ENCODE measurements around the gene KRTAP9-2. TPM values are rescaled to one million over a fixed set of nuclear protein-coding genes. Genes with fewer than 3 reads are reported as not detected.
A peak's percentile ranks its signal among the peaks of the same experiment; 100 is the strongest.
"Not testable (repeated sequence)": the region's sequence is repeated elsewhere in the genome, so short reads cannot be mapped to it uniquely, and the experiment has no call there.

The KRTAP9-2 gene, protein sequence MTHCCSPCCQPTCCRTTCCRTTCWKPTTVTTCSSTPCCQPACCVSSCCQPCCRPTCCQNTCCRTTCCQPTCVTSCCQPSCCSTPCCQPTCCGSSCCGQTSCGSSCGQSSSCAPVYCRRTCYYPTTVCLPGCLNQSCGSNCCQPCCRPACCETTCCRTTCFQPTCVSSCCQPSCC
- not detected for total RNA-seq
- long read RNA-seq = 0 reads

DNA sequence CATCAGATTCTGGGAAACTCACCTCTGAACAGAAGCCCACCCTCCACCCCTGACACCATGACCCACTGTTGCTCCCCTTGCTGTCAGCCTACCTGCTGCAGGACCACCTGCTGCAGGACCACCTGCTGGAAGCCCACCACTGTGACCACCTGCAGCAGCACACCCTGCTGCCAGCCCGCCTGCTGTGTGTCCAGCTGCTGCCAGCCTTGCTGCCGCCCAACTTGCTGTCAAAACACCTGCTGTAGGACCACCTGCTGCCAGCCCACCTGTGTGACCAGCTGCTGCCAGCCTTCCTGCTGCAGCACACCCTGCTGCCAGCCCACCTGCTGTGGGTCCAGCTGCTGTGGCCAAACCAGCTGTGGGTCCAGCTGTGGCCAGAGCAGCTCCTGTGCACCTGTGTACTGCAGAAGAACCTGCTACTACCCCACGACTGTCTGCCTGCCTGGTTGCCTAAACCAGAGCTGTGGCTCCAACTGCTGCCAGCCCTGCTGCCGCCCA, at the start of gene KRTAP9-2:
Gene KRTAP9-2 (plus strand): TSS at position 51 of the 498 bp plus-strand sequence. CDS start 7 bp downstream, at position 58.
- intact Hi-C loops (cut with DNase I) = not testable (repeated sequence)

DNA sequence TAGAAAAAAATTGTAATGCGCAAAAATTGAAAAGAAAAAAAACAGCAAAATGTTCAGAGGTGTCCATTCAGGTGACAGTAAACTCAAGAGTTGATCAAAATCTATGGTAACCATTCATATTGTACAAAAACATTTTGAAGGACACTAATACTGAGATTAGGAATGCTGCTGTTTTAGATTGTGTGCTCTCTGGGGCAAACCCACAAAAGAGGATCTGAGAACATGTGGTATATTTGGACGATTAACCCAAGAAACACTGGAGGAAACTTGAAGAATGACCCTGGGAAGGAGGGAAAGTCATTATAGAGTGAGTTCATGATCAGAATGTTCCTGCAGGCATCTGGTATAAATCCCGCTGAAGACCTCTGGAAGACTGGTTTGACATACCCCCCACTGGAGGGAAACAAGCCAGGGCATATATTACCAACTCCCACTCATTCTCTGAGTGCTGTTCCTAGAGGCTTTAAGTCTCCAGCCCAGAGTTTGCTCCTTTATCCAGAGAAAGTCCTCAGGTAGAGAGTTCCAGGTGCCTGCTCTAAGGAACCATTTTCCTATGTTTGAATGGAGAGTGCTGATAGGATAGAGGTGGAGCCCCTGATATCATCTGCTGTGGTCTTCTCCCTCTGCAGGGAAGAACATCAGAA, 49.6 kb upstream of the KRTAP9-2 start:
- ATAC-seq = no peak
- H3K4me3 ChIP-seq = no peak overlapping the region
- TF ChIP-seq, protein P1, sequence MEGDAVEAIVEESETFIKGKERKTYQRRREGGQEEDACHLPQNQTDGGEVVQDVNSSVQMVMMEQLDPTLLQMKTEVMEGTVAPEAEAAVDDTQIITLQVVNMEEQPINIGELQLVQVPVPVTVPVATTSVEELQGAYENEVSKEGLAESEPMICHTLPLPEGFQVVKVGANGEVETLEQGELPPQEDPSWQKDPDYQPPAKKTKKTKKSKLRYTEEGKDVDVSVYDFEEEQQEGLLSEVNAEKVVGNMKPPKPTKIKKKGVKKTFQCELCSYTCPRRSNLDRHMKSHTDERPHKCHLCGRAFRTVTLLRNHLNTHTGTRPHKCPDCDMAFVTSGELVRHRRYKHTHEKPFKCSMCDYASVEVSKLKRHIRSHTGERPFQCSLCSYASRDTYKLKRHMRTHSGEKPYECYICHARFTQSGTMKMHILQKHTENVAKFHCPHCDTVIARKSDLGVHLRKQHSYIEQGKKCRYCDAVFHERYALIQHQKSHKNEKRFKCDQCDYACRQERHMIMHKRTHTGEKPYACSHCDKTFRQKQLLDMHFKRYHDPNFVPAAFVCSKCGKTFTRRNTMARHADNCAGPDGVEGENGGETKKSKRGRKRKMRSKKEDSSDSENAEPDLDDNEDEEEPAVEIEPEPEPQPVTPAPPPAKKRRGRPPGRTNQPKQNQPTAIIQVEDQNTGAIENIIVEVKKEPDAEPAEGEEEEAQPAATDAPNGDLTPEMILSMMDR (IDR thresholded peaks at IDR 0.05) = no peak
- intact Hi-C loops (cut with DNase I) = no loop called here
- H3K36me3 ChIP-seq = no peaks in the 10 kb centered on the region
- H3K9me3 ChIP-seq = no peaks in the 10 kb centered on the region
- DNase-seq = no peak
- no peaks in the 10 kb centered on the region for H3K4me1 ChIP-seq
- H3K27me3 ChIP-seq (ENCODE audit: low read depth) = no peaks in the 10 kb centered on the region
- no peak overlapping the region for H3K27ac ChIP-seq

More for the DNA sequence above, at the start of gene KRTAP9-2:
- H3K4me1 ChIP-seq; H3K9me3 ChIP-seq; H3K27me3 ChIP-seq (ENCODE audit: low read depth); H3K27ac ChIP-seq; DNase-seq; ATAC-seq; H3K36me3 ChIP-seq; H3K4me3 ChIP-seq: not testable (repeated sequence)

DNA sequence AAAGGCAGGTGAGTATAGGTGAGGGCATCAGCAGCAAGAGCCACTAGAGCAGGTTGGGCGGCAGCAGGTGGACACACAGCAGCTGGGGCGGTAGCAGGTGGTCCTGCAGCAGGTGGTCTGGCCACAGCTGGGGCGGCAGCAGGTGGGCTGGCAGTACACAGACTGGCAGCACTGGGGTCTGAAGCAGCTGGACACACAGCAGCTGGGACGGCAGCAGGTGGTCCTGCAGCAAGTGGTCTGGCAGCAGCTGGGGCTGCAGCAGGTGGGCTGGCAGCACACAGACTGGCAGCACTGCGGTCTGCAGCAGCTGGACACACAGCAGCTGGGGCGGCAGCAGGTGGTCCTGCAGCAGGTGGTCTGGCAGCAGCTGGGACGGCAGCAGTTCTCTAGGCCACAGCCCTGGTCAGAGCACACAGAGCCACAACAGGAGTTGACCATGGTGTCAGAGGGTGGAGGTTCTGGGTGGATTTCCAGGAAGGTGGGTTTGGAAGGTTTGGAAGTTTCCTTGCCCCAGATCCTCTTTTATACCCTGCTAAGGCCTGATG, 48.6 kb upstream of the KRTAP9-2 start, which contains the start of gene KRTAP4-2:
Gene KRTAP4-2 (minus strand): TSS at position 495 of the 545 bp plus-strand sequence. CDS start 57 bp downstream, at position 438.
- Histone ChIP-seq H3K27me3 (ENCODE audit: low read depth) (no peaks in the 10 kb centered on the region), H3K27ac (no peak within 1 kb of the TSS), H3K4me1 (no peaks in the 10 kb centered on the region), H3K9me3 (no peaks in the 10 kb centered on the region), H3K4me3 (no peak within 1 kb of the TSS), H3K36me3 (no peaks in the 10 kb centered on the region)
- TF ChIP-seq, protein P1 (IDR thresholded peaks at IDR 0.05) = no peak
- intact Hi-C loops (cut with DNase I) = no loop called here
- peak; percentile 20 for DNase-seq
- no peak for ATAC-seq

DNA sequence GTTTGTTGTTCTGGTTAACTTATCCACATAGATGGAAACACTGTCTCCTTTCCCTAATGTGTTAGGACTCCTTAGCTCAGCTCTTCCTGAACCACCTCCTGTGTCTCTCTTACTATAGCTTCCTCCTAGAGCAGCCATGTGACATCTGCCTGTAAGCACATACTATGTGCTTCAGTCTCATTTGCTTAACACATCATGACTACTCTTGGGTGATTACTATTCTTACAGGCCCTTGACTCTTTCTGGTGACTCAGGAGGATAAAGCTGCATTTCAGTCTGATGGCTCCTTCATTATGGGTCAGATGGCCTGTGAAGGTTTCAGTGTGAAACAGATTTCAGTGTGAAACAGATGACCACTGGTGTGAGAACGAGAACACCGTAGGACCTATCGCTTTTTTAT, 48.1 kb upstream of the KRTAP9-2 start:
- TF ChIP-seq, protein P1 (IDR thresholded peaks at IDR 0.05) = no peak
- no peak for DNase-seq
- Histone ChIP-seq H3K4me1 (no peaks in the 10 kb centered on the region), H3K27me3 (ENCODE audit: low read depth) (no peaks in the 10 kb centered on the region), H3K36me3 (no peaks in the 10 kb centered on the region), H3K27ac (no peak overlapping the region), H3K9me3 (no peaks in the 10 kb centered on the region), H3K4me3 (no peak overlapping the region)
- intact Hi-C loops (cut with DNase I) = no loop called here
- ATAC-seq = no peak

DNA sequence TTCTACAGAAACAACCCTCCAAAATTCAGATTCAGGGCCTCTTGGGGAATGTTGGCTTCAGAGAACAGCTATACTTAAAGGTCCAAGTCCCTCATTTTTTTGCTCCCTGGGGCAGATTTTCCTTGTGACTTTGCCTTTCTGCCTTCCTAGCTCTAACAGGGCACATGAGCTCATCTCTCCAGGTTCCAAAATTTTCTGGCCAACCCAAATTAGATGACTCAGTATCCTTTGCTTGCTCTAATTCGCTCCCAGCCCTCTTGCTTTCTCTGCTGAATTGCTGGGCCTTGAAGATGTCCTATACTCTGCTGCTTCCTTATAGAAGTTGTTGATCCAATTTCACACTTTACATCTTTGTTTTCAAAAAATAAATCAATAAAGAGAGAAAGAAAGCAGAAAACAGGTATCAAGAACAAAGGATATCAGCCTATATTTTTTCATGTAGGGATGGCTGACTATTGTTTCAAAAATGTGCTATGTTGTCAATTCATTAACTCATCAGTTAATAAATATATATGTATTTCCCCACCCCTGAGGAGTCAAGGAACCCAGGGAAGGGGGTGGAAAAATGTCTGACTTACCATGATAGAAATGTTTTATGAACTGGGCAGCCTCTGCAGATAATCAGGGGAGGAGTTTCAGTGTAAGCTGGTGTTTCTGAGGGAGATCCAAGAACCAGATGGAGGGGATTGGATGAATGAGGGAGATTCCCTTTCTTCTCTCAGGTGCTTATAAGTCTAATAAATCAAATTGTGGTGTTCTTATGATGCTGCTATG, 47.4 kb upstream of the KRTAP9-2 start:
- ATAC-seq = no peak
- no peak overlapping the region for H3K4me3 ChIP-seq
- intact Hi-C loops (cut with DNase I) = no loop called here
- H3K4me1 ChIP-seq = no peaks in the 10 kb centered on the region
- H3K36me3 ChIP-seq = no peaks in the 10 kb centered on the region
- H3K27me3 ChIP-seq (ENCODE audit: low read depth) = no peaks in the 10 kb centered on the region
- no peak overlapping the region for H3K27ac ChIP-seq
- no peaks in the 10 kb centered on the region for H3K9me3 ChIP-seq
- TF ChIP-seq, protein P1 (IDR thresholded peaks at IDR 0.05) = no peak
- no peak for DNase-seq
